ENCODE measurements around the gene NF1. TPM values are rescaled to one million over a fixed set of nuclear protein-coding genes. Genes with fewer than 3 reads are reported as not detected.

NF1 gene
- total RNA-seq, 1 experiment from 2014 or later, result 35.4 TPM

GRCh38 chr17:31053071-31053470 lies 41.7 kb upstream of the NF1 start (continued):
- TF ChIP-seq FOXP4 (CRISPR knock-in tag; IDR thresholded peaks at IDR 0.05), result no peak
- no peak for TF ChIP-seq ZSCAN18 (CRISPR knock-in tag; IDR thresholded peaks at IDR 0.05)
- no peak for TF ChIP-seq RORB (CRISPR knock-in tag; IDR thresholded peaks at IDR 0.05)
- TF ChIP-seq SOX15 (CRISPR knock-in tag; IDR thresholded peaks at IDR 0.05), result no peak
- TF ChIP-seq FOXP1 (CRISPR knock-in tag; IDR thresholded peaks at IDR 0.05; ENCODE audit: borderline replicate concordance), result no peak
- no peak for TF ChIP-seq TEAD1 (CRISPR knock-in tag; IDR thresholded peaks at IDR 0.05)
- no peak for TF ChIP-seq NR1H2 (CRISPR knock-in tag; IDR thresholded peaks at IDR 0.05)
- no peak for TF ChIP-seq CDX4 (CRISPR knock-in tag; IDR thresholded peaks at IDR 0.05; ENCODE audit: borderline replicate concordance)

DNA sequence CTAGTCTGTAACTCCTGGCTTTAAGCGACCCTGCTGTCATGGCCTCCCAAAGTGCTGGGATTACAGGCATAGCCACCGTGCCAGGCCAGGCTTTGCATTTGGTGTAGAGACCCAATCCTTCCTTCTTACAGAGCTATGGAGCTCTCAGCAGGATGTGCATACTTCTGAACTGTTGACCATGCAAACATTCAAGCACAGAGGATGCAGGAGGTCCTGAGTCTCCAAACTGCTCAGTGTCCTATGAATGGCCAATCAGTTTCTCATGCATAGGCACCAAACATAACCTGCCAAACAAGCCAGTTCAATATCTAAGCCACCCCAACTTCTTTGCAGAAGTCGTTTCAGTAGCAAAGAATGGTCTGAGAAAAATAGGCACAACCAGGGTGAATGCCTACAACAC lies 40.0 kb upstream of the NF1 start:
- DNase-seq (ENCODE audit: low spot score) (no peak), ATAC-seq (no peak)
- ChIA-PET CTCF (interaction anchor here (0.6 to 0.7 kb wide), 2 partner anchors 201 to 471 kb away, joined by 3 to 6 read pairs; no protein-coding TSS in a partner anchor), POLR2A (no interaction called here)
- Mint-ChIP-seq H3K9me3 (peaks cover 25% of the 10 kb centered on the region), H3K27me3 (ENCODE audit: low read depth) (no peaks in the 10 kb centered on the region), H3K36me3 (no peaks in the 10 kb centered on the region), H3K4me3 (no peak overlapping the region), H3K27ac (no peak overlapping the region), H3K4me1 (0 out of 2 replicates have a peak, but pooled peaks cover 2% of the 10 kb centered on the region)
- TF ChIP-seq ZNF416 (CRISPR knock-in tag; IDR thresholded peaks at IDR 0.05) (no peak), IRF2 (CRISPR knock-in tag; IDR thresholded peaks at IDR 0.05; ENCODE audit: borderline replicate concordance, low read depth) (no peak), NFYB (CRISPR knock-in tag; conservative IDR thresholded peaks at IDR 0.05; ENCODE audit: low read depth) (no peak), GABPB1 (CRISPR knock-in tag; IDR thresholded peaks at IDR 0.05) (no peak), FOXP4 (CRISPR knock-in tag; IDR thresholded peaks at IDR 0.05) (no peak), KAT7 (CRISPR knock-in tag; IDR thresholded peaks at IDR 0.05; ENCODE audit: borderline replicate concordance) (no peak), MLX (CRISPR knock-in tag; IDR thresholded peaks at IDR 0.05) (no peak), ZNF232 (CRISPR knock-in tag; IDR thresholded peaks at IDR 0.05) (no peak), RORB (CRISPR knock-in tag; IDR thresholded peaks at IDR 0.05) (no peak)
- TF ChIP-seq, protein P1, sequence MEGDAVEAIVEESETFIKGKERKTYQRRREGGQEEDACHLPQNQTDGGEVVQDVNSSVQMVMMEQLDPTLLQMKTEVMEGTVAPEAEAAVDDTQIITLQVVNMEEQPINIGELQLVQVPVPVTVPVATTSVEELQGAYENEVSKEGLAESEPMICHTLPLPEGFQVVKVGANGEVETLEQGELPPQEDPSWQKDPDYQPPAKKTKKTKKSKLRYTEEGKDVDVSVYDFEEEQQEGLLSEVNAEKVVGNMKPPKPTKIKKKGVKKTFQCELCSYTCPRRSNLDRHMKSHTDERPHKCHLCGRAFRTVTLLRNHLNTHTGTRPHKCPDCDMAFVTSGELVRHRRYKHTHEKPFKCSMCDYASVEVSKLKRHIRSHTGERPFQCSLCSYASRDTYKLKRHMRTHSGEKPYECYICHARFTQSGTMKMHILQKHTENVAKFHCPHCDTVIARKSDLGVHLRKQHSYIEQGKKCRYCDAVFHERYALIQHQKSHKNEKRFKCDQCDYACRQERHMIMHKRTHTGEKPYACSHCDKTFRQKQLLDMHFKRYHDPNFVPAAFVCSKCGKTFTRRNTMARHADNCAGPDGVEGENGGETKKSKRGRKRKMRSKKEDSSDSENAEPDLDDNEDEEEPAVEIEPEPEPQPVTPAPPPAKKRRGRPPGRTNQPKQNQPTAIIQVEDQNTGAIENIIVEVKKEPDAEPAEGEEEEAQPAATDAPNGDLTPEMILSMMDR (IDR thresholded peaks at IDR 0.05), result no peak
- TF ChIP-seq, protein P2, sequence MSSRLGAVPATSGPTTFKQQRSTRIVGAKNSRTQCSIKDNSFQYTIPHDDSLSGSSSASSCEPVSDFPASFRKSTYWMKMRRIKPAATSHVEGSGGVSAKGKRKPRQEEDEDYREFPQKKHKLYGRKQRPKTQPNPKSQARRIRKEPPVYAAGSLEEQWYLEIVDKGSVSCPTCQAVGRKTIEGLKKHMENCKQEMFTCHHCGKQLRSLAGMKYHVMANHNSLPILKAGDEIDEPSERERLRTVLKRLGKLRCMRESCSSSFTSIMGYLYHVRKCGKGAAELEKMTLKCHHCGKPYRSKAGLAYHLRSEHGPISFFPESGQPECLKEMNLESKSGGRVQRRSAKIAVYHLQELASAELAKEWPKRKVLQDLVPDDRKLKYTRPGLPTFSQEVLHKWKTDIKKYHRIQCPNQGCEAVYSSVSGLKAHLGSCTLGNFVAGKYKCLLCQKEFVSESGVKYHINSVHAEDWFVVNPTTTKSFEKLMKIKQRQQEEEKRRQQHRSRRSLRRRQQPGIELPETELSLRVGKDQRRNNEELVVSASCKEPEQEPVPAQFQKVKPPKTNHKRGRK (CRISPR knock-in tag; IDR thresholded peaks at IDR 0.05; ENCODE audit: borderline replicate concordance), result no peak
